Stimulated activated CD8-positive, alpha-beta memory T cell treated with anti-CD3 and anti-CD28 coated beads, Interleukin-4, amount 100 ng/mL, for 24 hours (primary cell): Measurements from ENCODE around the gene PSMB2.

Experiments used
- DNase-seq: peaks from one replicate; pipeline ENCODE4 v3.0.0-alpha.2; 2020; ENCODE audit warnings: low read depth

The PSMB2 gene

DNA sequence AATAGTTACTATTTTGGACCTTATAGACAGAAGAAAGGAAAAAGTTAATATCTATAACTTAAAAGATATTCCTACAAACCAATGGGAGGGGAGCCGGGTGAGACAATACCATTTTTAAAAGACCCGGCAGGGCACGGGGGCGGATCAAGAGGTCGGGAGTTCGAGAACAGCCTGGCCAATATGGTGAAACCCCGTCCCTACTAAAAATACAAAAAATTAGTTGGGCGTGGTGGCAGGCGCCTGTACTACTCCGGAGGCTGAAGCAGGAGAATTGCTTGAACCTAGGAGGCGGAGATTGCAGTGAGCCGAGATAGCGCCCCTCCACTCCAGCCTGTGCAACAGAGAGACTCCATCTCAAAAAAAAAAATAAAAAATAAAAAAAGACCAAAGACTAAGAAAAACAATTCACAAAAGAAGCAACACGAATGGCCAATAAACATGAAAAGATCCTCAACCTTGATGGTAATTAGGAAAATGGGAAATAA, 1.2 kb upstream of the PSMB2 start:
- peak; percentile 1 for DNase-seq

DNA sequence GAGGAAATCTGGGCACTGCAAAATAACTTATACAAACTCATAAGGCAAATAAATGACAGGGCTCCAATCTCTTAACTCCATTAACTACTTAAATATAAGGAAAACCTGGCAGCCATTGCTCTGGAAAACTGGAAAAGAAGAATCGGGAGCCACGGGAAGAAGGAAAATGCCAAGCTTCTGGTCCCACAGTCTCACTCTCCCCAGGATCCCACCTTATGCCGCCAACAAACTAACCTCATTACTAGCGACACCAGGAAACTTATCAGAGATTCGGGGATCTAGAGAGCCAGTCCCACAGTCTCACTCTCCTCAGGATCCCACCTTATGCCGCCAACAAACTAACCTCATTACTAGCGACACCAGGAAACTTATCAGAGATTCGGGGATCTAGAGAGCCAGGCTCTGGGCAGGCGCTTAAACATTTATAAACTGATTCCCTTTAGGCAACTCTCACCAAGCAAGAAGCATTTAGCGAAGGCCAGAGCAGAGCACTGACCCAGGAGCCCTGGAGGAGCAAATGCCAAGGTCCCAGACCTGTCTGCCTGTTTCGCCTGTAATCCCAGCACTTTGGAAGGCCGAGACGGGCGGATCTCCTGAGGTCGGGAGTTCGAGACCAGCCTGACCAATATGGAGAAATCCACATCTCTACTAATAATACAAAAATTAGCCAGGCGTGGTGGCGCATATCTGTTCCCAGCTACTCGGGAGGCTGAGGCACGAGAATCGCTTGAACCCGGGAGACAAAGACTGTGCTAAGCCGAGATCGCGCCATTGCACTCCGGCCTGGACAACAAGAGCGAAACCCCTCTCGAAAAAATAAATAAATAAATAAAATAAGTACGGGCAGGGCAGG, 720 bp downstream of the PSMB2 start:
- DNase-seq: no peak

- DNase-seq: no peak
Observed at GRCh38 chr1:35637401-35637809, 3.9 kb downstream of the PSMB2 start.

- no peak for DNase-seq
Observed at GRCh38 chr1:35633547-35633946, 7.8 kb downstream of the PSMB2 start.

GRCh38 chr1:35631396-35631795, 9.9 kb downstream of the PSMB2 start:
- no peak for DNase-seq

DNA sequence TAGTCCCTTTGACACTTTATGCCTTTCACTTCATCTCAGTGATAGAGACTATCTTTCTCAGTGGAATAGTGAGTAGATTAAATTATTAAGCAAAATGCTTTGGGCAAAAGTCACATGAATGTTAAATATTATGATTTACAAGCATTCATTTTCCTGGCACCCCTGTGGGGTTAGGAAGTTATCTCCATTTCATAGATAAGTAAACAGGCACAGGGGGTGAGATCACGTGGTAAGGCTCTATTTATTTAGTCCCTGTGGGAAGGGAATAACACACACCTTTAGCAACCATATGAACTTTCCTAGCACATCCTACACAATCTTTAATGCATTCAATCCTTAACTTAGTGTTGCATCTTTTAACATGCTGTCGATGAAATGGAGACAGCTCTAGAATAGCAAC, 12.3 kb downstream of the PSMB2 start:
- DNase-seq: no peak

DNA sequence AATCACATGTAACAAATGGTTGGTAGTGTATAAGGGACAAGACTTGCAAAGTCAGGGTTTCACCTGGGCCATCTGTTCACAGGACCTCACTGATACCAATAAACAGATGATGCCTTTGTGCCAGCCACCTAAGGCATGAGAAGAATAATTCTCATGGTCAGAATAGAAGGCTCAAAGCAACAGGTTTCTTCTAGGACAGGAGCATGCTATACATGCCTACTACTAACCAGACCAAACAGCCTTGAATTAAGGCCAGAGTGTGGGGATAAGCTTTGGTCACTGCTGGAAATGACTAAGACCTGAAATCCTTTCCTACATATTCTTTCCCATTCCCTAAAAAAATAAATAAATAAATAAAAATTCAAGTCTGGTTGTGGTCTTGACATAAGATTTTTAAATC, 17.5 kb downstream of the PSMB2 start:
- DNase-seq: no peak

- DNase-seq: no peak
Observed at GRCh38 chr1:35622510-35623178, 18.7 kb downstream of the PSMB2 start.

DNA sequence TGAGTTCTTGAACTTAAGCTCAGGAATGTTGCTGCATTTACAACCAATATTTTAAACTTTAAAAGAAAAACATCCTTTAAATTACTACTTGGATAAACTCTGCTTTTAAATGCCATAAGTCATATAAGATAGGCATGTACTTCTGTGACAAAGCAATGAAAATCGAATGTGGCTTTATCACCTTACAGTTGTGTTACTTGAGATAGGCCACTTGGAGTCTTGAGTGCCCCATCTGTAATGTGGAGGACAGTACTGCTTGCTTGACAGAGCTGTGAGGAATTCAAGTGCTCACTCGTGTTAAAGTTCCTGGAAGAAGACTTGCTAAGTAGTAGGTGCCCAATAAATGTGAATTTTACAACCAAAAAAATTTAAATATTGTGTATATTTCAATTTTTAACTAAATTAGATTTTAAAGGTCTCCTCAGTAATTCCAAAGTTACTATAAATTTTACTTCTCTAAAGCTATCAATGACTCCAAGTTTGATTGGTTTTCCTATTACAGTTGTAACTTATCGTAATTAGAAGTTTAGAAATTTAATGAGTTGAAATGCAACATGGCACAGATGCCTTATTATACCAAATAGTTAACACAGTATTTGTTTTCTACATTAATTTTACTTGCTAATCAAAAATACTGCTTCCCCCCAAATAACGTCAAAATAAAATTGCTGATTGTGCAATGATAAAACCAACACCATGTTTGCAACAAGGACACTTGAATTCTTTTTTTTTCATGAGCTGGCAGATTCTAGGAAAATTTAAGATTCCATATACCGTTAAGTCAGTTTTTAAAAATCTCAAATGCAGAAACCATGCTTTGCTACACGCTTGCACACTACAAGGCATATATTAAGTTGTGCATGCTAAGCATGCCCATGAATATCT, 21.8 kb downstream of the PSMB2 start:
- DNase-seq: no peak

GRCh38 chr1:35615440-35615839, 25.9 kb downstream of the PSMB2 start:
- no peak for DNase-seq

DNA sequence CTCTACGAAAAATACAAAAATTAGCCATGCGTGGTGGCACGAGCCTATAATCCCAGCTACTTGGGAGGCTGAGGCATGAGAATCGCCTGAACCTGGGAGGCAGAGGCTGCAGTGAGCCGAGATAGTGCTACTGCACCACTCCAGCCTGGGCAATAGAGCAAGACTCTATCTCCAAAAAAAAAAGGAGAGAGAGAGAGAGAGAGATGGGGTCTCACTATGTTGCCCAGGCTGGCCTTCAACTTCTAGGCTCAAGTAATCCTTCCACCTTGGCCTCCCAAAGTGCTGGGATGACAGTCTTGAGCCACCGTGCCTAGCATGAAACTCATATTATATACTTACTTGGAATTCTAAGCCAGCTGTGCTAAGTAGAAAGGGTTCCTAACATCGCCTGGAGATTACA, 29.7 kb downstream of the PSMB2 start:
- DNase-seq: no peak

DNA sequence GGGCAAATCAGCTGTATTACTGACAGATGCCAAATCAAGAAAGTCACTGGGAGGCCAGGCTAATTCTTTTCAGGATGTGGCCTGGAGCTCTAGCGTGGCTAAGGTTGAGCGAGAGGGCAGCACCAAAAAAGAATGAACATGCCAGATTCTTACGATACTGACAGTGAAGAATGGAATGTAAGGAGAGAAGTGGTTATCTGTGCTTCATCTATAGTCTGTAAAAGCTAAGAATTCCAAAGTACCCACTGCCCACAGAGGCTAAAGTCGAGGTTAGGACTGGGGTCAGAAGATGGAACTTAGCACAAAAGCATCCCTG, 35.5 kb downstream of the PSMB2 start:
- DNase-seq: no peak

DNA sequence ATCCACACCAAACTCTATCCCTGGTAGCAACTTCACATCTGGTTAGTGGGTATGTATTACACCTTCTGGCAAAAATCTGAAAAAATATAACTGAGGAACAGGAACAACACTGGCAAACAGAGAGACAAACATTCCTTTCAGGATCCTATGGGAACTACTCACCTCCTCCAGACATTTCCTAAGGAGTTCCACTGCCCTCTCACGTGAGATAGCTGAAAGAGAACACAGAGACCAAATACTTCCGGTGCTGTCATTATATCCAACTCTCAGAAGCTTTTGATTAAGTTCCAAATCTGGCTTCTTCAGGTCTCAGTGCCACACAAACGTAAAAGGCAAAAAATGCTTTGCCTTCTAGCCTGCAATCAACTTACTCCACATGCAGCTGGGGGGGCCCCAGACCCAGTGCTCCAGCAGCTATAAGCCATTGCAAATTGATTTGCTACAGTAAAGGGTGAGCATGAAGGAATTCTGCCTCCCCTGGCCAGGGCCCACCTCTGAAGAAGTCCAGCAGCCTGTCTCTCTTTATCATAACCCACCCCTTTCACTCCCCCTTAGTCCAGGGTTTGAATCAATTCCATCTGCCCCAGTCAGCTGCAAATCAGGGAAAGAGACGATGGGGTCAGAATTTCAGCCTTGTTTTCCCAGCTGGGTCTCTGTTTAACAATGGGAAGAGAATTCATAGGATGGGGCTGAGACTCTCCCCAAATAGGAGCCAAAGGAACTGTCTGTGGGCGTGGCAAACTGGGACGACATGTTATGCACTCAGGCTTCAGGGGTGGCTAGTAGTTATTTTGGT, 36.1 kb downstream of the PSMB2 start:
- no peak for DNase-seq

GRCh38 chr1:35603941-35604340, 37.4 kb downstream of the PSMB2 start:
- no peak for DNase-seq

- DNase-seq: no peak
Observed at GRCh38 chr1:35603468-35603867, 37.9 kb downstream of the PSMB2 start.

DNA sequence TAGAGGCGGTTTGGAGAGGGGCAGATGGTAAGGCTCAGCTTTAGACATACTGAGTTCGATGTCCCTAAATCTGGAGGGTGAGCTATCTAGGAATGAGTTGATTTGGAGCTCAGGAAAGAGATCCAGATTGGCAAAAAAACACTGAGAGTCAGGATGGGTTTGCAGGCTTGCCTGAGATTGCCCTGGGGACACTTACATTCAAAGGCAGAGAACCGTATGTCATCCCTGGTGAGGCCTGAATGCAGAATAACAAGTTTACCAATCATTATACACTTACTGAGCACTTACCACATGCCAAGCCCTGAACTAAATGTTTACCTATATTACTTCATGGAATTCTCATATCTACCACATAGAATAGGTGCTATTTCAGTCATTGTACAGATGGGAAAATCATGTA, 40.7 kb downstream of the PSMB2 start:
- no peak for DNase-seq

- DNase-seq: no peak
Observed at GRCh38 chr1:35599411-35599810, 41.9 kb downstream of the PSMB2 start.

DNA sequence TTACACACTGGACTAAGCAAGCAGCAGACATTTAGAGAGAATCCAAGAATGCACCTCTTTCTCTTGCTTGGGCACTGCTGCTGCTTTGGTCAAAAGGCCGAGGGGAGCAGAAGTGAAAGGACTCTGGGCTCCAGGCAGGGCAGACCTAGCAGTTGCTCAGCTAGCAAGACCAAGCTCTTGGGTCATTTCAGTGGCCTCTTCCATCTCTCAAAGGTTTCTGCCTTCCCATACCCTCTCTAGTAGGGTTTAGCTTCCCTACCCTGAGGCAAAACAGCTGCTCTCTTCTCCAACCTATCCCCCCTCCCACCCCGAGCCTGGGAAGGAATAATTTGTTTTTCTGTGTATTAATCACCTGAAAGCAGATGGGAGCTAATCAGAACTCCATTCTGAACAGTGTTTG, 42.4 kb downstream of the PSMB2 start:
- no peak for DNase-seq

DNA sequence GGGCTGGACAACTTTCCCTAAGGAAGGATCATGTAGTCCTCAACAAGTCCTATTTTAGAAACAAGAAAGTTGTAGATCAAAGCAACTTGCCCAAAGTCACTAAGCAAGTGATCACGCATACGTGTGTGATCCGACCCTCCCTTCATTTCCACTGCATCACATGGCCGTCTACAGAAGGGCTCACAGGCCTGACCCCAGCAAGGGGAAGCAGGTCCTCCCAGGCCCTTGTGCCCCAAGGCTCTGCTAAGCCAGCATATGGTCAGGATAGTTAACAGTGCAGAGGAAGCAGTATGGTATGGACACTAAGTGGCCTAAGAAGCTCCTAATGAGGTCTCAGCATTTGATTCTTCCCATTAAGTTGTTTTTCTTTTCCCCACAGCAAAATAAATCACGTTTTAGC, 43.5 kb downstream of the PSMB2 start:
- DNase-seq: no peak

- DNase-seq: no peak
Observed at GRCh38 chr1:35595684-35596083, 45.6 kb downstream of the PSMB2 start.

- no peak for DNase-seq
Observed at GRCh38 chr1:35594005-35594760, 47.1 kb downstream of the PSMB2 start.
